Fibroblast of skin of scalp (primary cell): Measurements from ENCODE around the gene MS4A6E. TPM values are rescaled to one million over a fixed set of nuclear protein-coding genes. Genes with fewer than 3 reads are reported as not detected.
A peak's percentile ranks its signal among the peaks of the same experiment; 100 is the strongest.
"Not testable (repeated sequence)": the region's sequence is repeated elsewhere in the genome, so short reads cannot be mapped to it uniquely, and the experiment has no call there.

Experiments
- DNase-seq: peaks from one replicate; pipeline ENCODE4 v3.0.0-alpha.2; 2013
- polyA plus RNA-seq, 2 experiments: library from polyadenylated mRNA; unstranded; fragments of 120-200 nt; gene quantifications; one replicate each; pipeline ENCODE4 v1.2.1, GENCODE V29; 2013; ENCODE audit not compliant: insufficient read length in 2 of 2

Gene MS4A6E, protein sequence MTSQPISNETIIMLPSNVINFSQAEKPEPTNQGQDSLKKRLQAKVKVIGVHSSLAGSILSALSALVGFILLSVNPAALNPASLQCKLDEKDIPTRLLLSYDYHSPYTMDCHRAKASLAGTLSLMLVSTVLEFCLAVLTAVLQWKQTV
- not detected for polyA plus RNA-seq (2013, experiment 1 of 2; ENCODE audit: insufficient read length)
- not detected for polyA plus RNA-seq (2013, experiment 2 of 2; ENCODE audit: insufficient read length)

DNA sequence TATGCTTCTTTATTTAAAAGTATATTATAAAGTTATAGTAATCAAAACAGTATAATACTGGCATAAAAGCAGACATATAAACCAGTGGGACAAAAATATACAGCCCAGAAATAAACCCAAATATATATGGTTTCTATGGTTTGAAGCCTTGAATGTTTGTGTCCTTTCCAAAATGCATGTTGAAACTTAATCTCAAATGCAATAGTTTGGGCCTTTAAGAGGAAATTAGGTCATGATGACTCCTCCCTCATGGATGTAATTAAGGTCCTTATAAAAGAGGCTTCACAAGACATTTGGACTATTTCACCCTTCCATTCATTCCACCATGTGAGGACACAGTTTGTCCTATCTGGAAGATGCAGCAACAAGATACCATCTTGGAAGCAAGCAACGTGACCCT is at the start of gene MS4A6E:
TSS of gene MS4A6E (plus strand) at position 301 of the 400 bp plus-strand sequence. CDS start 7,641 bp downstream, outside the sequence.
- DNase-seq, result no peak

DNA sequence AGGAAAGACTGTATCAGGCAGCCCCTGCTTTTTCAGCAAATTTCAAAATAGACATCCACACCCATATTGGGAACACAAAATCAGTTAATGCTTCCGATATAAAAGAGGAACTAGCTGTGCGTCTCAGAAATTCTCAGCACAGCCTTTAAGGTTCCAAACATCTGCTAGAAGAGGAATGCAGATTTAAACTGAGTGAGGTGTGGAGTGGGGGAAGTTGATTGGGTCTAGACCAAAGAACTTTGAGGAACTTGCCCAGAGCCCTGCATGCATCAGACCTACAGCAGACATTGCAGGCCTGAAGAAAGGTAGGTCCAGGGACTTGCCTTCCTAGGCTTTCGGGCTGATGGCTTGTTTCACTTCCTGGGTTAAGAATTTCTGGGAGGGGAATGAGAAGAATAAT is 46.6 kb upstream of the MS4A6E start, which contains the start of gene MS4A4A:
TSS of gene MS4A4A (plus strand) at position 255 of the 400 bp plus-strand sequence. CDS start at position 265, 10 bp downstream.
- DNase-seq, result no peak

DNA sequence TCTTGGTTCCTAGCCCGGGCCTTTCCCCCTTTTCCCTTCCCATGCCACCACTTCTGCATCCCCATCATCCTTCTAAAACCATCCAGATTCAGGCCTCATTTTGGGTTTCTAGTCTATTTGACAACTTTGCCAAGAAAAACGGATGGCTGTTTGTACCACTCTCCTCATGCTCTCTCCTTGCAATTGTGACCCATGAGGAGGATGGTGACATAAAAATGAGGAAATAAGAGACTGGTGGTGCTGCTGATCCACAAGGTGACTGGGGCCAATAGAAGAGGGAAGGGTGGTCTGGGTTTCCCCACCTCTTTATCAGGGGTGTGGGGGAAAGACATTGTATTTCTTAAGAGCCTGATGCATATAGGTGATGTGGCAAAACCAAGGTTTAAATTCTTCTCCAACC is 45.6 kb upstream of the MS4A6E start:
- no peak for DNase-seq

DNA sequence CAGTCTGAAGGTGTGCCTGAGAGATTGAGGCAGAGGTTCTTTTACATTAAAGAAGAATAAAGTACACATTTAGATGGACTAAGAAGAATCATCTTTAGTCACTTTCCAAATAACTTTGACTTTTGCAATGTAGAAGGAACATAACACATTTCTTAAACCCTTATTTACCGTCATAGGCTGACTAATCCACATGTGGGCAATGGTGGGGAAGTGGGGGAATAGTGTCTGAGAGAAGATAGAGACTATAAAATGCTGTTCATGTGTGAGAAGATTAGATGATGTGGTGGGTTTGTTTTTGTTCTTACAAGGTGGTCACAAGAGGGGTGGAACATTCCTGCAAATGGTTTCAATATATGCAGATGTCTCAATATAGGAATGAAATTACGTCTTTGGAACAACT is 44.8 kb upstream of the MS4A6E start:
- DNase-seq, result no peak

DNA sequence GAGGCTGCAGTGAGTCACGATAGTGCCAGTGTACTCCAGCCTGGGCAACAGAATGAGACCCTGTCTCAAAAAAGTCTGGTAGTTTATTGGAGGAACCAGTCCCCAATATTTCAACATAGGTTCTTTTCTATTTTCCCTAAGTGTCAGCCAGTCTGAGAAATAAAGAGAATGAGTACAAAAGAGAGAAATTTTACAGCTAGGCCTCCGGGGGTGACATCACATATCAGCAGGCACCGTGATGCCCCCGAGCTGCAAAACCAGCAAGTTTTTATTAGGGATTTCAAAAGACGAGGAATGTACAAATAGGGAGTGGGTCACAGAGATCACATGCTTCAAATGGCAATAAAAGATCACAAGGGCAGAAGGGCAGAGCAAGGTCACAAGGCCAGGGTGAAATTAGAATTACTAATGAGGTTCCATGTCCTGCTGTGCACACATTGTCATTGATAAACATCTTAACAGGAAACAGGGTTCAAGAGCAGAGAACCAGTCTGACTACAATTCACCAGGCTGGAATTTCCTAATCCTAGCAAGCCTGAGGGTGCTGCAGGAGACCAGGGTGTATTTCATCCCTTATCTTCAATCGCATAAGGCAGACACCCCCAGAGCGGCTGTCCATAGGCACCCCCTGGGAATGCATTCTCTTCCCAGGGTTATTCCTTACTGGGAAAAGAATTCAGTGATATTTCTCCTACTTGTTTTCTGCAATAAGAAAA is 41.5 kb upstream of the MS4A6E start:
- DNase-seq, result not testable (repeated sequence)

- DNase-seq, result no peak
Observed at GRCh38 chr11:60288531-60288930, 38.5 kb upstream of the MS4A6E start.

DNA sequence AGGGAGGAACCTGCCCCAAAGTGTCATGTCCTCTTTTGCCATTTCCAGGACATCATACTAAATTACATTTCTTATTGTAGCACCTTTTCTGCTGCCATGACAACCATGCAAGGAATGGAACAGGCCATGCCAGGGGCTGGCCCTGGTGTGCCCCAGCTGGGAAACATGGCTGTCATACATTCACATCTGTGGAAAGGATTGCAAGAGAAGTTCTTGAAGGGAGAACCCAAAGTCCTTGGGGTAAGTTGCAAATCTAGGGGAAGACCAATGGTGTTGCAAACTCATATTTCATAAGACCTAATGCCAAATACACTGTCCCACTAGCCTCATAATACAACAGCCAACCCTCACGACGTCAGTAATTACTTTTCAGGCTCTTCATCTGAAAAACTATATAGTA is 34.9 kb upstream of the MS4A6E start:
- no peak for DNase-seq

GRCh38 chr11:60301178-60301577 is 25.9 kb upstream of the MS4A6E start:
- no peak for DNase-seq

- DNase-seq, result not testable (repeated sequence)
Observed at GRCh38 chr11:60301884-60302283, 25.2 kb upstream of the MS4A6E start.

DNA sequence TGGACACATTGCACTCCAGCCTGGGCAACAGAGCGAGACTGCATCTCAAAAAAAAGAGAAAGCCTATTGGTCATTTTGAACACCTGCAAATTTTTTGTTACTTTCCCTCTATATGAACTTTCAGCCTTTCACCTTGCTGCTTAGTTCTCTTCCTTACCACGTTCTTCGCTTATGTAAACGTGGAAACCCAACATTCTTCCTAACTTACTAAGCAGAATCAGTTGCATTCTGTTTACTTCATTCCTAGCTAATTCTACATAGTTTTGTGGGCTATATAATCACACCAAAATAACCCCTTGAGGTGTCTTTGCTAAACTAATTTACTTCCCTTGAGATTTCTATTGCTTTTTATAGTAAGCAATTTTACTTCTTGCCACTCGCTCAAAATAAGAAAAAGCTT is 23.4 kb upstream of the MS4A6E start:
- no peak for DNase-seq

DNA sequence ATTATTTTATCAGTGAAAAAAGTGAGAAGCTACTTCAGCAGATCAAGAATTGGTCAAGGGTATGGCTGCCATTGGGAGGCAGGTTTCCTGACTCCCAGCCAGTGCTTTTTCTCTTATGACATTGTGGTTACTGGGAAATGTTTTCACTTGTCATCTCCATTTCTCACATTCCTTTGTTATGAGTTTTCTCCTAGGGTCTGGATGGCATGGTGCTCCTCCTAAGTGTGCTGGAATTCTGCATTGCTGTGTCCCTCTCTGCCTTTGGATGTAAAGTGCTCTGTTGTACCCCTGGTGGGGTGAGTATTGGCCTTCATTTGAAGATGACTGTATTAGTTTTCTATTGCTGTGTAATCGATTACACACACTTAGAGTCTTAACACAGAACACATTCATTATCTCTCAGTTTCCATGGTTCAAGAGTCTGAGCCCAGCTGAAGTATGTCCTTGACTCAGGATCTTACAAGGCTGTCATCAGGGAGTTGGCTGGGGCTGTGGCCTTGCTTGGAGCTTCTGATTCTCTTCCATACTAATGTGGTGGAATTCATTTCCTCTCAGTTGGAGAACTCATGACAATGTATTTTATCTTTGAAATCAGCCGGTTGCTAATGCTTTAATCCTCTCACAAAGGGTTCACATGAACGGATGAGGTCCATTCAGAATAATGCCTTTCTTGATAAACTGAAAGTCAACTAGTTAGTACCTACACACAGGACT is 21.0 kb upstream of the MS4A6E start:
- DNase-seq, result peak; percentile 0

GRCh38 chr11:60307507-60308195 is 19.4 kb upstream of the MS4A6E start:
- DNase-seq, result no peak

DNA sequence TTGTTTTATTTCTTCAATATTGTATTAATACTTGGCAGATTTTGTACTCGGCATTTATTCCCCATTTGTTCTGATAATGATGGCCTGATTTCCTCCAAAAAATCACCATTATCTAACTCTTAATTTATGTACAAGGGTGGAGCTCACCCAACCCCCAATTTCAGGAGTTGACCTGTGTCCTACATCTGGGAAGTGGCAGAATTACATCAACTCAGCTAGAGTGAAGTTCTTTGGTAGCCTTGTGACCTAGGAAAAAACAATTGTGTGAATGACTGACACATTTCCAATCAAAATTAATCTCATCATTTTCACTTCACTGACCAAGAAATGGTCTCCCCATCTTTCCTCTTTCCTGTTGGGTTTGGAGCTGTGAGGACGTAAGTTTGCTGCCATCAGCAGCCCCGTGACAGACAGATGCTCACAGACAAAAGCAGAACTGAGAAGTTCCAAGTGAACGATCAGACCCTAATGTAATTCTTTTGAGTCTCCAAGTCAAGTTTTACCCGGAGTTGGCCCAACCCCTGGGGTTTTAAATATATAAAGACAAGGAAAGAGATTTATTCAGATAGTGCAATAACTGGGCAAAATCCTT is 16.6 kb upstream of the MS4A6E start:
- DNase-seq, result no peak

DNA sequence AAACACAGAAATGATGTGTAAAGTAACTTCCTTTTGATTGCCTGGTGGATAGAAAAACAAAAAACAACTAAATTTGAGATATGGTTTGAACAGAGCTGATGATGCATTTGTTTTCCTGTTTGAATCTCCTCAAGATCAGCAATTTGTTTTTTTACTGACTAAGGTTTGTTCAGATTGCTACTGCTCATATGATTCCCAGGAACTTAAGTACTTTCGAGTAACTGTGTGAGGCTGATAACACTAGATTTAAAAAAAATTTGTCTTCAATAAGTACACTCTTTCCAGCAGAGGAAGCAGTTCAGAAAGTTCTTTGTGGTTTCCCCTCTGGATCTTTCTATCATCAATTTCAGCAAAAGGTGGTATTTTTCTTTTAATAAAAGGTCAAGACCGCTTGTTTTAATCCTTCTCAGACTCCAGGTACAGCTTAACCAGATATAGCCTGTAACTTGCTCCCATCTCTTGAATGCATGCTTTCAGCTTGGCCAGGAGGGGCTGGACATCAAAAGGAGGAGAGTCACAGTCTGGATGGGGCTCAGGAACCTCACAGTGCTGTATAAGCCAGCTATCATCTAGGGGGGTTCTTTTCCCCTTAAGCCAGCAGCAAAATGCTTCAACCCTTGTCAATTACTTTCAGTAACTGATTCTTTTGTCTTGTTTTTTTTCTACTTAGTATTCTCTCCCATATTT is 12.3 kb upstream of the MS4A6E start:
- DNase-seq, result no peak

- DNase-seq, result no peak
Observed at GRCh38 chr11:60315871-60316270, 11.2 kb upstream of the MS4A6E start.

GRCh38 chr11:60316317-60316716 is 10.7 kb upstream of the MS4A6E start:
- DNase-seq, result no peak

- DNase-seq, result no peak
Observed at GRCh38 chr11:60318726-60319125, 8.3 kb upstream of the MS4A6E start.

DNA sequence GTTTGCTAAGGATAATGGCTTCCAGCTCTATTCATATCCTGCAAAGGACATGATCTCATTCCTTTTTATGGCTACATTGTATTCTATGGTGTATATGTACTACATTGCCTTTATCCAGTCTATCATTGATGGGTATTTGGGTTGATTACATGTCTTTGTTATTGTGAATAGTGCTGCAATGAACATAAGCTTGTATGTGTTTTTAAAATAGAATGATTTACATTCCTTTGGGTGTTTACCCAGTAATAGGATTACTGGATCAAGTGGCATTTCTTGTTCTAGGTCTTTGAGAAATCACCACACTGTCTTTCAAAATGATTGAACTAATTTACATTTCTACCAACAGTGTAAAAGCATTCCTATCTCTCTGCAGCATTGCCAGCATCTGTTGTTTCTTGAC is 6.0 kb upstream of the MS4A6E start:
- DNase-seq, result no peak

DNA sequence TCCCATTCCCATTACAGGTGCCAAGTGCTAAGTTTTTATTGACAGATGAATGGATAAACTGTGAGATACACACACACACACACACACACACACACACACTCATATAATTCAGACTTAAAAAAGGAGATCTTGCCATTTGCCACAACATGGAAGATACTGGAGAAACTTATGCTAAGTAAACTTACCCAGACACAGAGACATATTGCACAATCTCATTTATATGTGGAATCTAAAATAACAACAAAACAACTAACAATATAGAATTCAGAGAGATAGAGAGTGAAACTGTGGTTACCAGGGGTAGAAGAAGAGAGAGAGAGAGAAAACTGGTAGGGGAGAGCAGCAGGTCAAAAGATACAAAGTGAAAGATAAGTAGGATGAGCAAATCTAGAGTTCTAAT is 1.4 kb downstream of the MS4A6E start:
- DNase-seq, result no peak

GRCh38 chr11:60332846-60333245 is 5.8 kb downstream of the MS4A6E start:
- no peak for DNase-seq

DNA sequence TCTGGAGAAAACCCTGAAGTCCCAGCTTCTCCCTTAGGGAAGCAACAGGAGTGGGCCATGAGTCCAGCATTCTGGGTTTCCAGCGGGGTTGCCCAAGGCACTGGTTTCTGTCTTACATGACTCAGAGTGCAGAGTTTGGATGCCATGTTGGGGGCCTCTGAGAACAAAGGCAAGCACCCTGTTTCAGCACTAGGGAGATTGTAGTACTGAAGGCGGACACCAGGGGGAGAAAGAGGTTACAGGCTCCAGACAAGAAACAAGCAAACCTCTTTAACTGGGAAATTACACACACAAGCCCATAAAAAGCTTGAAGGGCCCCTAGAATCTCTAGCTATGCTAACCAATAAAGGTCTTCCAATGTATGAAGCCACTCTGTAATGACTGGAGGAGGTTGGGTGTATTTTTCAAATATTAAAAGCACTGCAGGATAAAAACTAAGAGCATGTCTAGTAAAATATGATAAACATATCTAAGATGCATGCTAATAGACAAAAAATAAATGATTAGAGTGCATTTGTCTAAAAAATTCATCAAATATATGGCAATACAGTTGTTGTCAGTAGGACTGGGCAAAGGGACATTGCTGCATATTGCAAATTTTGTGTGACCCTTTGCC is 7.1 kb downstream of the MS4A6E start:
- DNase-seq, result peak; percentile 18
